GM06990 (cell line): ENCODE data around the gene DNAJA2.

ENCODE experiments used
- DNase-seq: peaks from one replicate; pipeline ENCODE4 v3.0.0-alpha.2; 2011; ENCODE audit not compliant: insufficient read length; ENCODE audit errors: extremely low read depth
- H3K27me3 ChIP-seq: replicated peaks from 2 replicates; pipeline ENCODE4 v1.6.0; 2011; ENCODE audit warnings: low read length; ENCODE audit not compliant: control insufficient read depth, insufficient read depth
- H3K36me3 ChIP-seq: 2 replicates; pipeline ENCODE4 v1.5.1; 2011; ENCODE audit warnings: low read length; ENCODE audit not compliant: control insufficient read depth, insufficient read depth
- H3K4me3 ChIP-seq: replicated peaks from 2 replicates; pipeline ENCODE4 v1.5.1; 2011; ENCODE audit warnings: low read depth, mild to moderate bottlenecking, control low read depth, low read length
- CTCF ChIP-seq: IDR thresholded peaks from 2 replicates; pipeline ENCODE4 v1.5.1; 2011; ENCODE audit warnings: low read length, control low read depth, mild to moderate bottlenecking, inconsistent platforms; ENCODE audit not compliant: insufficient read depth, poor library complexity, severe bottlenecking

Gene DNAJA2

GRCh38 chr16:46923513-46924295 lies 49.8 kb downstream of the DNAJA2 start:
- no peak for DNase-seq
- H3K36me3 ChIP-seq, result no peaks in the 10 kb centered on the region
- no peak overlapping the region for H3K4me3 ChIP-seq
- H3K27me3 ChIP-seq, result no peaks in the 10 kb centered on the region
- TF ChIP-seq CTCF, result no peak

- H3K27me3 ChIP-seq, result no peaks in the 10 kb centered on the region
- DNase-seq, result no peak
- TF ChIP-seq CTCF, result no peak
- H3K36me3 ChIP-seq, result no peaks in the 10 kb centered on the region
- H3K4me3 ChIP-seq, result no peak overlapping the region
Measured at GRCh38 chr16:46922239-46922638, 51.2 kb downstream of the DNAJA2 start.

GRCh38 chr16:46920402-46921068 lies 52.9 kb downstream of the DNAJA2 start:
- H3K4me3 ChIP-seq, result no peak overlapping the region
- H3K27me3 ChIP-seq, result no peaks in the 10 kb centered on the region
- no peak for TF ChIP-seq CTCF
- DNase-seq, result no peak
- peaks cover under 1% of the 10 kb centered on the region; the same call in 1 of the 2 replicates for H3K36me3 ChIP-seq

DNA sequence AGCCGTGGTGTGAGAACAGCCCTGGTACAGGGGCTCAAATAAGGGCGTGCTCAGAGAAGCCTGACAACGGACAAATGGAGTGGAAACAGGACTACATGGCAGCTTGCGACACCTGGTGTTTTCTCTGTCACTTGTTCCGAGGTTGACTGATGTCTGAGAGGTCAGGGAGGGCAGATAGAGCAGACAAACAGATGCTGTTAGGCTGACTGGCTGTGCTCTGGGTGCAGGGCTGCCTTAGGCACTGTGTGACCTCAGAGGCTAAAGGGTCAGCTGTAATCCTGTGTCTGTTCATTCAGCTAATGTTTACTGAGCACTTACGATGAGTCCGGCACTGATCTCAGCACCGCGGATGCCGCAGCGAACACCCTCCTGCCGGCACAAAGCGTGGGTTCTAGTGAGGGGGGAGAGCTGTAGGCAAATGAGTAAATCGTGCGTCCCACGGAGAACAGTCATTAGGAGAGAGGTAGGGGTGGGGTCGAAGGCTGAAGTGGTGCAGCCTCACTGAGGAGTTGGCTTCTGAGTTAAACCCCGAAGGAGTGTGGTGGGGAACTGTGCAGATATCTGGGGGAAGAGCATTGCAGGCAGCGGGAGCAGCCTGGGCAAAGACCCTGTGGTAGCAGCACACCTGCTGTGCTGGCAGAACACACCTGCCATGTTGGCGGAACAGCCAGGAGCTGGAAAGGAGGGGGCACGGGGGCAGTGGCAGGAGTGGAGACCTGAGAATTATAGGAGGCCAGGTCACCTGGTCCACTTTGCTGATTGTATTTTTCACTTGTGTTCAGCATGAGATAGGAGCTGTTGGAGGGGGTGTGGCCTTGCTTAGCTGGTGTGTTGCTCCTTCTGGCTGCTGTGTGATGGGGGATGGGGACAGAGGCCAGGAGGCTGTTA lies 54.3 kb downstream of the DNAJA2 start:
- no peaks in the 10 kb centered on the region for H3K27me3 ChIP-seq
- peak; percentile 76 for DNase-seq
- H3K4me3 ChIP-seq, result peak overlapping the region; percentile 35
- TF ChIP-seq CTCF, result peak; percentile 56
- peaks cover 1% of the 10 kb centered on the region; the same call in 1 of the 2 replicates for H3K36me3 ChIP-seq

DNA sequence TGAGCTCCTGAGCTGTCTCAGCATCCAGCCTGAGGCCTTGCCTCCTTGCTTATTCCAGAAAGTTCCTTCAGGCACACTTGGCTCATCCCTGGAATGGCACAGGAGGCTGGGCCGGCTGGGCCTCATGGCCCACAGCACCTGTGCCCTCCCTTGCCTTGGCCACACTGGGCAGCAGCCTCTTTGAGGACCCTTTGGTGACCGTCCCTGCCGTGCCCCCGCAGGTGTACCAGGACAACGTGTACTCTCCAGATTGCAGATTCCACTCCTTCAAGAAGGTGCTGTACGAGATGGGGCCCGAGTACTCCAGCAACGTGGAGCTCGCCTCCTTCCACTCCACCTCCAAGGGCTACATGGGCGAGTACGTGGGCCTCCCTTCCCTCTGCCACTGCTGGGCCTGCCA lies 55.1 kb downstream of the DNAJA2 start:
- DNase-seq, result no peak
- no peak overlapping the region for H3K4me3 ChIP-seq
- peaks cover 1% of the 10 kb centered on the region; the same call in 1 of the 2 replicates for H3K36me3 ChIP-seq
- no peaks in the 10 kb centered on the region for H3K27me3 ChIP-seq
- no peak for TF ChIP-seq CTCF
